Smooth muscle cell (in vitro differentiated cells): ENCODE measurements around the gene TM4SF18. TPM values are rescaled to one million over a fixed set of nuclear protein-coding genes. Genes with fewer than 3 reads are reported as not detected.

Experiments
- DNase-seq: peaks from one replicate; lab custom pipeline; 2025; ENCODE audit not compliant: unreplicated experiment; lab: John Stamatoyannopoulos, UW
- H2AFZ ChIP-seq: fragments of 200-600 bp; sonication (generic); 2 replicates; pipeline ENCODE4 v1.6.0; 2016; ENCODE audit warnings: antibody characterized with exemption, low read depth, mild to moderate bottlenecking
- H3F3A ChIP-seq: fragments of 200-600 bp; sonication (generic); 2 replicates; pipeline ENCODE4 v1.6.0; 2017; ENCODE audit warnings: antibody characterized with exemption, low read depth
- H3K27ac ChIP-seq: fragments of 200-600 bp; sonication (generic); 2 replicates; pipeline ENCODE4 v1.5.1; 2016; ENCODE audit warnings: low read depth, mild to moderate bottlenecking
- H3K27me3 ChIP-seq: fragments of 200-600 bp; sonication (generic); 2 replicates; pipeline ENCODE4 v1.6.1; 2016; ENCODE audit warnings: low read depth, mild to moderate bottlenecking
- H3K36me3 ChIP-seq: fragments of 200-600 bp; sonication (generic); 2 replicates; pipeline ENCODE4 v1.5.1; 2016; ENCODE audit warnings: low read depth
- H3K4me1 ChIP-seq: fragments of 200-600 bp; sonication (generic); 2 replicates; pipeline ENCODE4 v1.5.1; 2016; ENCODE audit warnings: low read depth
- H3K4me2 ChIP-seq: fragments of 200-600 bp; sonication (generic); 2 replicates; pipeline ENCODE4 v1.6.0; 2016; ENCODE audit warnings: mild to moderate bottlenecking
- H3K4me3 ChIP-seq: fragments of 200-600 bp; sonication (generic); 2 replicates; pipeline ENCODE4 v1.5.1; 2016; ENCODE audit warnings: mild to moderate bottlenecking
- H3K79me2 ChIP-seq: fragments of 200-600 bp; sonication (generic); 2 replicates; pipeline ENCODE4 v1.6.0; 2016; ENCODE audit warnings: low read depth, mild to moderate bottlenecking
- H3K9ac ChIP-seq: fragments of 200-600 bp; sonication (generic); 2 replicates; pipeline ENCODE4 v1.6.0; 2016; ENCODE audit warnings: low read depth
- H3K9me3 ChIP-seq: fragments of 200-600 bp; sonication (generic); replicated peaks from 2 replicates; pipeline ENCODE4 v1.5.1; 2016; ENCODE audit warnings: low read depth
- H4K20me1 ChIP-seq: fragments of 200-600 bp; sonication (generic); 2 replicates; pipeline ENCODE4 v1.6.0; 2016; ENCODE audit warnings: low read depth
- WGBS: methylation state at CpG from one replicate; pipeline ENCODE4 v1.1.7; 2016; ENCODE audit warnings: low lambda C conversion rate; 5-methylcytosine and 5-hydroxymethylcytosine counted together
- polyA plus RNA-seq: library from polyadenylated mRNA; unstranded; fragments of >200 nt; fragmentation: Nextera tagmentation; extraction: Ambion mirVana; gene quantifications from 2 replicates; pipeline ENCODE4 v1.2.1, GENCODE V29; 2016
- total RNA-seq: library from RNA; depleted of rRNA; stranded (reverse); fragments of >200 nt; gene quantifications from 2 replicates; pipeline ENCODE4 v1.2.3, GENCODE V29; 2014
- TF ChIP-seq, protein P1 (sequence below): fragments of 200-600 bp; sonication (generic); IDR thresholded peaks from 2 replicates; pipeline ENCODE4 v1.5.1; 2017; ENCODE audit warnings: borderline replicate concordance, mild to moderate bottlenecking, antibody characterized with exemption; ENCODE audit not compliant: insufficient read depth, poor library complexity, severe bottlenecking

TM4SF18 gene
- total and polyA plus RNA-seq, 2 experiments from 2014 or later: 0.37 to 0.40 TPM

DNA sequence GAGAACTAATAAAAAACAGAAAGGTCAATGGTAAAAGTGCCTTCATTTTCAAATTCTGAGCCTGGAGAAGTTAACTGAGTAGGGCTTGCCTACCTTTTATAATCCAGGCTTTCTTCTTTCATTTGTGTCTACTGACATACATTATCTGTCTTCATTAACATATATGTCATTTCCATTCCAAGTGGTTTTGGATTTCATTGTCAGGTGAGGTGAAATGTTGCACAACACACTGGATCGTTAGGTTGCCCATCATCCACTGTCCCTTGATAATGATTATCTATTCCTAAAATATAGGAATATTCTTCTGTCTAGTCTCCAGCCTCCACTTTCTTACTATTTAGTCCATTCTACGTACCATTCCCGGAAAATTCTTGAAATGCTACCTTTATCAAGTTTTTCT lies 56.8 kb downstream of the TM4SF18 start:
- H3F3A ChIP-seq: no peaks in the 10 kb centered on the region
- no peaks in the 10 kb centered on the region for H3K27me3 ChIP-seq
- H3K27ac ChIP-seq: peak overlapping the region; percentile 70
- WGBS: 93% methylated on average over 3 of the region's 3 CpGs
- peaks cover 7% of the 10 kb centered on the region for H3K4me1 ChIP-seq
- no peaks in the 10 kb centered on the region for H4K20me1 ChIP-seq
- no peak for DNase-seq
- H3K36me3 ChIP-seq: no peaks in the 10 kb centered on the region
- H2AFZ ChIP-seq: peak overlapping the region; percentile 48
- no peak overlapping the region for H3K4me2 ChIP-seq
- H3K79me2 ChIP-seq: no peaks in the 10 kb centered on the region
- no peak overlapping the region for H3K9ac ChIP-seq
- TF ChIP-seq, protein P1, sequence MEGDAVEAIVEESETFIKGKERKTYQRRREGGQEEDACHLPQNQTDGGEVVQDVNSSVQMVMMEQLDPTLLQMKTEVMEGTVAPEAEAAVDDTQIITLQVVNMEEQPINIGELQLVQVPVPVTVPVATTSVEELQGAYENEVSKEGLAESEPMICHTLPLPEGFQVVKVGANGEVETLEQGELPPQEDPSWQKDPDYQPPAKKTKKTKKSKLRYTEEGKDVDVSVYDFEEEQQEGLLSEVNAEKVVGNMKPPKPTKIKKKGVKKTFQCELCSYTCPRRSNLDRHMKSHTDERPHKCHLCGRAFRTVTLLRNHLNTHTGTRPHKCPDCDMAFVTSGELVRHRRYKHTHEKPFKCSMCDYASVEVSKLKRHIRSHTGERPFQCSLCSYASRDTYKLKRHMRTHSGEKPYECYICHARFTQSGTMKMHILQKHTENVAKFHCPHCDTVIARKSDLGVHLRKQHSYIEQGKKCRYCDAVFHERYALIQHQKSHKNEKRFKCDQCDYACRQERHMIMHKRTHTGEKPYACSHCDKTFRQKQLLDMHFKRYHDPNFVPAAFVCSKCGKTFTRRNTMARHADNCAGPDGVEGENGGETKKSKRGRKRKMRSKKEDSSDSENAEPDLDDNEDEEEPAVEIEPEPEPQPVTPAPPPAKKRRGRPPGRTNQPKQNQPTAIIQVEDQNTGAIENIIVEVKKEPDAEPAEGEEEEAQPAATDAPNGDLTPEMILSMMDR: no peak
- H3K9me3 ChIP-seq: no peaks in the 10 kb centered on the region
- H3K4me3 ChIP-seq: no peak overlapping the region

DNA sequence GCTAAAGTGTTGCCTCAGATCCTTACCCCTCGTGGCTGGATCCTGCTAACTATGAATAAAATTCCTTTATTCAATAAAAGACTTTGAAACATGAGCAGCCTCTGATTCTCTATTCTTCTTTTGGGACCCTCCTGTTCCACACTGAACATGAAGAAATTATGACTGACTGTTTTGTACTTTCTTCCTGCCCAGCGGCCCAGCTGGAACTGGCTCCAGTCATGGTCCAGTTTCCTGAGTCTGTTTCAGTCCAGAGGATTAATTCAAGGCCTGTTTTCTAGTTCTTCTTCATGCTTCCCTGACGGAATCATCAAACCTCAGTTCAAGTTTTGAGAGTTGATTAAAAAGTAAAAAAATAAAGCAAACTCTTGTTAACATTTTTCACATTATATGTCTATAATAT lies 59.2 kb downstream of the TM4SF18 start:
- no peak overlapping the region for H3K4me3 ChIP-seq
- TF ChIP-seq, protein P1: no peak
- no peaks in the 10 kb centered on the region for H3K27me3 ChIP-seq
- H3K27ac ChIP-seq: peak overlapping the region; percentile 30
- no peaks in the 10 kb centered on the region for H3F3A ChIP-seq
- 53% methylated on average over 3 of the region's 3 CpGs for WGBS
- no peaks in the 10 kb centered on the region for H3K79me2 ChIP-seq
- no peaks in the 10 kb centered on the region for H3K9me3 ChIP-seq
- H3K36me3 ChIP-seq: no peaks in the 10 kb centered on the region
- no peaks in the 10 kb centered on the region for H4K20me1 ChIP-seq
- peak overlapping the region; percentile 78 for H2AFZ ChIP-seq
- peak overlapping the region; percentile 25 for H3K4me2 ChIP-seq
- H3K4me1 ChIP-seq: peaks cover 7% of the 10 kb centered on the region
- no peak overlapping the region for H3K9ac ChIP-seq
- no peak for DNase-seq

DNA sequence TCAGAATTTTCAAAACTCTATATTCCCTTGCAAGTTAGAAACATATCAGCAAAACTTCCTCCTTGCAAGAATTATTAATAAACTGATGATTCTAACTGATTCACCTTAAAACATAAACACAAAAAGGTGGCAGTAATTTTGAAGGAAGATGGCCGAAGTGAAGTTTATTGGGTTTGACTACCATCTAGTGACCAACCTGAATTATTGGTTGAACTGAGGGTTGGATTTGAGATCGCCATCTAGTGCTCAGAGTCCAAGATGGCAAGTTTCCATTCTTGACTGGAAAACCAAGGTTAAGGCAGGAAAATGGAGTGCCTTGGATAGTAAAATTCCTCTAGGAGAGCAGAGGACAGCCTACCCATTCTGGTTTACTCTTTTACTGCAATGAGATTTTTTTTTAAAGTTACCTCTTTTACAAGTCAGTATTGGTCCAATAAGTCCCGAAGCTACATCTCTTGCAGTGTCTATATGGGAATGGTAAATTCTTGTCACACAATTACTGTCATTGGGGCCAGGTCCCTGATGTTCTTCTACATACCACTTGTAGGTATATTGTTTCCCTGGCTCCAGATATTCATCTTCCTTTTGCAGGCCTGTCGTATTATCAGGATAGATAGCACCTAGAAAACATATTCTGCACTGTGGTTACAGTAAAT lies 60.2 kb downstream of the TM4SF18 start:
- WGBS: 33% methylated on average over 4 of the region's 4 CpGs
- Histone ChIP-seq H3K79me2 (no peaks in the 10 kb centered on the region), H3K9ac (no peak overlapping the region), H3K4me2 (no peak overlapping the region), H3K36me3 (no peaks in the 10 kb centered on the region), H3K27me3 (no peaks in the 10 kb centered on the region), H3K4me3 (no peak overlapping the region), H2AFZ (peak overlapping the region; percentile 37), H3K9me3 (no peaks in the 10 kb centered on the region), H3K4me1 (peaks cover 7% of the 10 kb centered on the region), H3F3A (no peaks in the 10 kb centered on the region), H3K27ac (no peak overlapping the region), H4K20me1 (no peaks in the 10 kb centered on the region)
- TF ChIP-seq, protein P1: peak; percentile 88
- no peak for DNase-seq

DNA sequence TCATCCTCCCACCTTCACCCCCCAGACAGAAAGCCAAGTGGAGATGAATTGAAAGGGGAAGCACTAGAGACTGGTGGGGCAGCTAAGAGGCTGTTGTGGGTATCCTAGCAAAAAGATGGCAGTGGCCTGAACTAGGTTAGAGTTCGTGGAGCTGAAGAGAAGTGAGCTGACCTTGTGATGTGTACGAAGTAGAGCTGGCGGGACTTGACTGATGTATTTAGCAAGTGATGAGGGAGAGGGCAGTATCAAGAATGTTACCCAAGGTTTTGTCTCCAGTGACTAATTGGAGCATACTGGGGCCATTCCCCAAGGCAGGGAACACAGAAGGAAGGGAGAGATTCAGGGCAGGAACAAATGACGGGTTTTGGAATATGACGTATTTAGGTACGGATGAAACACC lies 61.8 kb downstream of the TM4SF18 start:
- Histone ChIP-seq H3K4me1 (no peaks in the 10 kb centered on the region), H3K9ac (no peak overlapping the region), H3F3A (no peaks in the 10 kb centered on the region), H4K20me1 (no peaks in the 10 kb centered on the region), H3K9me3 (no peaks in the 10 kb centered on the region), H3K4me3 (no peak overlapping the region), H3K27ac (no peak overlapping the region), H3K79me2 (no peaks in the 10 kb centered on the region), H3K36me3 (no peaks in the 10 kb centered on the region), H3K27me3 (no peaks in the 10 kb centered on the region), H2AFZ (no peak overlapping the region), H3K4me2 (no peak overlapping the region)
- DNase-seq: no peak
- TF ChIP-seq, protein P1: no peak
- WGBS: 93% methylated on average over 6 of the region's 6 CpGs
